Astrocyte (in vitro differentiated cells and primary cell): ENCODE data around the gene SLC6A4. TPM values are rescaled to one million over a fixed set of nuclear protein-coding genes. Genes with fewer than 3 reads are reported as not detected.

Experiments
- DNase-seq: peaks from one replicate; pipeline ENCODE4 v3.0.0-alpha.2; 2010; ENCODE audit warnings: low read depth
- FAIRE-seq: peaks from 2 replicates; lab custom pipeline; 2011; peaks lifted over from hg19 to GRCh38; lab: Jason Lieb, UNC
- H2AFZ ChIP-seq: 2 replicates; pipeline ENCODE4 v1.6.0; 2012; ENCODE audit warnings: low read depth, low read length, inconsistent platforms
- H3K27ac ChIP-seq: 2 replicates; pipeline ENCODE4 v1.5.1; 2011; ENCODE audit warnings: low read depth, low read length, inconsistent platforms
- H3K27me3 ChIP-seq: 2 replicates; pipeline ENCODE4 v1.6.0; 2011; ENCODE audit warnings: low read length, inconsistent platforms; ENCODE audit not compliant: insufficient read depth
- H3K36me3 ChIP-seq: 2 replicates; pipeline ENCODE4 v1.5.1; 2011; ENCODE audit warnings: low read length, inconsistent platforms; ENCODE audit not compliant: insufficient read depth
- H3K4me1 ChIP-seq: 2 replicates; pipeline ENCODE4 v1.5.1; 2011; ENCODE audit warnings: low read length, inconsistent platforms; ENCODE audit not compliant: insufficient read depth
- H3K4me2 ChIP-seq: 2 replicates; pipeline ENCODE4 v1.6.0; 2012; ENCODE audit warnings: low read length, inconsistent platforms
- H3K4me3 ChIP-seq: 2 replicates; pipeline ENCODE4 v1.5.1; 2011; ENCODE audit warnings: low read depth, mild to moderate bottlenecking, low read length, inconsistent platforms; ENCODE audit not compliant: insufficient read depth
- H3K79me2 ChIP-seq: 2 replicates; pipeline ENCODE4 v1.6.0; 2012; ENCODE audit warnings: mild to moderate bottlenecking, low read length, inconsistent platforms; ENCODE audit not compliant: insufficient read depth
- H3K9ac ChIP-seq: 2 replicates; pipeline ENCODE4 v1.6.0; 2012; ENCODE audit warnings: mild to moderate bottlenecking, low read length, inconsistent platforms
- H3K9me3 ChIP-seq: 2 replicates; pipeline ENCODE4 v1.5.1; 2012; ENCODE audit warnings: low read depth, mild to moderate bottlenecking, low read length, inconsistent platforms; ENCODE audit not compliant: insufficient read depth
- H4K20me1 ChIP-seq: 2 replicates; pipeline ENCODE4 v1.6.0; 2012; ENCODE audit warnings: low read length, inconsistent platforms; ENCODE audit not compliant: insufficient read depth
- H3K27ac Mint-ChIP-seq: one replicate; pipeline ENCODE4 v1.8.0; 2021; ENCODE audit warnings: mild to moderate bottlenecking, mixed read lengths; ENCODE audit not compliant: unreplicated experiment
- H3K27me3 Mint-ChIP-seq: one replicate; pipeline ENCODE4 v1.8.0; 2021; ENCODE audit warnings: low read depth, mixed read lengths; ENCODE audit not compliant: unreplicated experiment
- H3K36me3 Mint-ChIP-seq: one replicate; pipeline ENCODE4 v1.8.0; 2021; ENCODE audit warnings: low read depth, mixed read lengths; ENCODE audit not compliant: unreplicated experiment
- H3K4me1 Mint-ChIP-seq: one replicate; pipeline ENCODE4 v1.8.0; 2021; ENCODE audit warnings: low read depth, mixed read lengths; ENCODE audit not compliant: unreplicated experiment
- H3K4me3 Mint-ChIP-seq: one replicate; pipeline ENCODE4 v1.8.0; 2021; ENCODE audit warnings: mild to moderate bottlenecking, moderate library complexity, mixed read lengths; ENCODE audit not compliant: unreplicated experiment
- H3K9me3 Mint-ChIP-seq: one replicate; pipeline ENCODE4 v1.8.0; 2021; ENCODE audit warnings: mild to moderate bottlenecking, mixed read lengths; ENCODE audit not compliant: unreplicated experiment
- EZH2 ChIP-seq: IDR thresholded peaks from 2 replicates; pipeline ENCODE4 v1.6.1; 2012; ENCODE audit warnings: mild to moderate bottlenecking, low read length, inconsistent platforms; ENCODE audit not compliant: insufficient read depth
- total RNA-seq: library from RNA; stranded (reverse); gene quantifications from 2 replicates; pipeline ENCODE4 v1.2.1, GENCODE V29; 2021
- TF ChIP-seq, protein P1 (sequence below): IDR thresholded peaks from 2 replicates; pipeline ENCODE4 v1.5.1; 2011; ENCODE audit warnings: low read depth, mild to moderate bottlenecking, inconsistent platforms, low read length, moderate library complexity; ENCODE audit not compliant: insufficient read depth

The SLC6A4 gene
- total RNA-seq, 1 donor from 2014 or later, result not detected

DNA sequence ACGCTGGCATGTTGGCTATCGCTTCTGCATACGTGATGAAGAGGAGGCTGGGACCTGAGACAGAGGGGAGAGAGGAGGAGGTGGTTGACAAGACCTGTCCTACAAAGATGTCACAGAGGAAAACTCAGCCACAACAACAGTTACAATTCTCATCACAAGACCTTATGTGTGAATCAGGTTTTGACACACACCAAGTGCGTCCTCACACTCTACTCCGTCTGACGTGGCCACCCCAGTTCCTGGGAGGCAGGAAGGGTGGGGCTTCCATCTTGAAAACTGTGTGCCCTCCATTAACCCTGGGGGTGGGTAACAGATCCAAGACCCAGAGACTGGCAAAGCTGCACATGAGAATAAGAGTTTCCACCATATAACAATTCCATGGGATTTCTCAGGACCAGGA lies 24.1 kb downstream of the SLC6A4 start:
- Histone ChIP-seq H4K20me1 (no peaks in the 10 kb centered on the region), H3K9me3 (no peaks in the 10 kb centered on the region), H3K27me3 (no peaks in the 10 kb centered on the region), H3K4me3 (no peak overlapping the region), H3K4me1 (no peaks in the 10 kb centered on the region), H3K4me2 (no peak overlapping the region), H3K27ac (no peak overlapping the region), H3K79me2 (no peaks in the 10 kb centered on the region), H2AFZ (no peak overlapping the region), H3K9ac (no peak overlapping the region), H3K36me3 (no peaks in the 10 kb centered on the region)
- Mint-ChIP-seq H3K27me3 (peaks cover 31% of the 10 kb centered on the region), H3K36me3 (peaks cover 7% of the 10 kb centered on the region), H3K27ac (no peak overlapping the region), H3K4me1 (no peaks in the 10 kb centered on the region), H3K4me3 (no peak overlapping the region), H3K9me3 (no peaks in the 10 kb centered on the region)
- DNase-seq (no peak), FAIRE-seq (no peak)
- no peak for TF ChIP-seq EZH2
- TF ChIP-seq, protein P1, sequence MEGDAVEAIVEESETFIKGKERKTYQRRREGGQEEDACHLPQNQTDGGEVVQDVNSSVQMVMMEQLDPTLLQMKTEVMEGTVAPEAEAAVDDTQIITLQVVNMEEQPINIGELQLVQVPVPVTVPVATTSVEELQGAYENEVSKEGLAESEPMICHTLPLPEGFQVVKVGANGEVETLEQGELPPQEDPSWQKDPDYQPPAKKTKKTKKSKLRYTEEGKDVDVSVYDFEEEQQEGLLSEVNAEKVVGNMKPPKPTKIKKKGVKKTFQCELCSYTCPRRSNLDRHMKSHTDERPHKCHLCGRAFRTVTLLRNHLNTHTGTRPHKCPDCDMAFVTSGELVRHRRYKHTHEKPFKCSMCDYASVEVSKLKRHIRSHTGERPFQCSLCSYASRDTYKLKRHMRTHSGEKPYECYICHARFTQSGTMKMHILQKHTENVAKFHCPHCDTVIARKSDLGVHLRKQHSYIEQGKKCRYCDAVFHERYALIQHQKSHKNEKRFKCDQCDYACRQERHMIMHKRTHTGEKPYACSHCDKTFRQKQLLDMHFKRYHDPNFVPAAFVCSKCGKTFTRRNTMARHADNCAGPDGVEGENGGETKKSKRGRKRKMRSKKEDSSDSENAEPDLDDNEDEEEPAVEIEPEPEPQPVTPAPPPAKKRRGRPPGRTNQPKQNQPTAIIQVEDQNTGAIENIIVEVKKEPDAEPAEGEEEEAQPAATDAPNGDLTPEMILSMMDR, result no peak

DNA sequence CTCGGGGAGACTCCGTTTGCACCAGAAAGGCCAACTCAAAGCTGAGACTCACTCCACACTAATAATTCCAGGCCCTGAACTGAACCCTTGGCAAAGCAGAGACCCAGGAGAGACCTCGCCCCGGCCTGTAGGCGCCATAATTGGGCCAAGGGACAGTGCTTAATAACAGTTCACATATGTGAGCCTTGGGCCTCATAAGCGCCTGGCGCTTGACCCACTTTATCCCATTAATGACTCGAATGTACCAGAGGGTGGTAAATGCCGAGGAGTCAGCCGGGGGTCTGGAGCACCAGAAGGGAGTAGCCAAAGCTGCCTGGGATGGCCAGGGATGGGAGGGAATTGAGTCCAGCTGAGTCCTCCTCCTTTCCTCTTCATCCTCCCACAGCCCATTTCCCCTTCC lies 24.6 kb downstream of the SLC6A4 start:
- Mint-ChIP-seq H3K4me1 (no peaks in the 10 kb centered on the region), H3K4me3 (no peak overlapping the region), H3K27ac (no peak overlapping the region), H3K36me3 (peaks cover 7% of the 10 kb centered on the region), H3K27me3 (peaks cover 31% of the 10 kb centered on the region), H3K9me3 (no peaks in the 10 kb centered on the region)
- H2AFZ ChIP-seq, result no peak overlapping the region
- no peak for FAIRE-seq
- DNase-seq, result no peak
- no peaks in the 10 kb centered on the region for H3K36me3 ChIP-seq
- H3K9ac ChIP-seq, result no peak overlapping the region
- no peaks in the 10 kb centered on the region for H3K9me3 ChIP-seq
- no peak overlapping the region for H3K4me2 ChIP-seq
- no peaks in the 10 kb centered on the region for H3K79me2 ChIP-seq
- H3K27me3 ChIP-seq, result no peaks in the 10 kb centered on the region
- TF ChIP-seq EZH2, result no peak
- TF ChIP-seq, protein P1, result no peak
- no peaks in the 10 kb centered on the region for H3K4me1 ChIP-seq
- no peaks in the 10 kb centered on the region for H4K20me1 ChIP-seq
- H3K27ac ChIP-seq, result no peak overlapping the region
- no peak overlapping the region for H3K4me3 ChIP-seq

DNA sequence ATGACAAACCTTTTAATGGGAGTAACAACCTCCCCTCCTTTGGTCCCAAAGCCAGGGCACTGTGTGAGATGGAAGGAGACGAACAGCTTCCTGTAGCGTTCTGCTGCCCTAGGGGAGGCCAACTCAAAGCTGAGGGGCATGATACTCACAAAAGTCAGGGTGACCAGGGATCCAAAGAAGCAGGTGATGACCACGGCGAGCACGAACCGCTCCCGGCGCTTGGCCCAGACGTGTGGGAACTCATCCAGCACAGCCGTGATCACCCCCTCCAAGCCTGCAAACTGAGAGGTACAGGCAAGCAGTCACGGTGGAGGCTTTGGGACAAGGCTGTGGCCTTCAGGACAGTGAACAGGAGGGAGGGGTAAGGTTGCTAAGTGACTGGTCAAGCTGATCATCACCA lies 25.1 kb downstream of the SLC6A4 start:
- H2AFZ ChIP-seq, result no peak overlapping the region
- no peaks in the 10 kb centered on the region for H3K36me3 ChIP-seq
- Mint-ChIP-seq H3K27me3 (peaks cover 31% of the 10 kb centered on the region), H3K36me3 (peaks cover 7% of the 10 kb centered on the region), H3K9me3 (no peaks in the 10 kb centered on the region), H3K4me3 (no peak overlapping the region), H3K27ac (no peak overlapping the region), H3K4me1 (no peaks in the 10 kb centered on the region)
- H3K27me3 ChIP-seq, result no peaks in the 10 kb centered on the region
- H3K4me2 ChIP-seq, result no peak overlapping the region
- H3K9ac ChIP-seq, result no peak overlapping the region
- no peak for TF ChIP-seq EZH2
- TF ChIP-seq, protein P1, result no peak
- no peak overlapping the region for H3K4me3 ChIP-seq
- H3K27ac ChIP-seq, result no peak overlapping the region
- H3K9me3 ChIP-seq, result no peaks in the 10 kb centered on the region
- FAIRE-seq (no peak), DNase-seq (no peak)
- no peaks in the 10 kb centered on the region for H3K4me1 ChIP-seq
- H4K20me1 ChIP-seq, result no peaks in the 10 kb centered on the region
- H3K79me2 ChIP-seq, result no peaks in the 10 kb centered on the region
